NCI-H2196 (cell line): Measurements from ENCODE around the gene SLC35F2.
"Not testable (repeated sequence)": the region's sequence is repeated elsewhere in the genome, so short reads cannot be mapped to it uniquely, and the experiment has no call there.

Source experiments
- DNase-seq: peaks from one replicate; lab custom pipeline; 2025; ENCODE audit not compliant: unreplicated experiment; lab: John Stamatoyannopoulos, UW

The SLC35F2 gene

GRCh38 chr11:107791343-107792048 is 67.1 kb downstream of the SLC35F2 start:
- no peak for DNase-seq

DNA sequence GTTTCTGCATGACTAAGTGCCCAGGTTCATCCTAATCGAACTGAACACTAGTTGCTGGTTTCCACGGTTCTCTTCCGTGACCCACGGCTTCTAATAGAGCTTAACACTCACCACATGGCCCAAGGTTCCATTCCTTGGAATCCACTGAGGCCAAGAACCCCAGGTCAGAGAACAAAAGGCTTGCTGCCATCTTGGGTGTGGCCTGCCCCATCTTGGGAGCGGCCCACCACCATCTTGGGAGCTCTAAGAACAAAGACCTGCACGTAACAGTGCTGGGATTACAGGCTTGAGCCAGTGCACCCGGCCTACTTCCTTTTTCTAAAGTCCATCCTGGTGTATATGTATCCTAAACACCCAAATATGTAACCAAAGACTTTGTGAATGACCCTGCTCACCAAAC is 68.8 kb downstream of the SLC35F2 start:
- no peak for DNase-seq

GRCh38 chr11:107787733-107788132 is 70.9 kb downstream of the SLC35F2 start:
- DNase-seq = no peak

DNA sequence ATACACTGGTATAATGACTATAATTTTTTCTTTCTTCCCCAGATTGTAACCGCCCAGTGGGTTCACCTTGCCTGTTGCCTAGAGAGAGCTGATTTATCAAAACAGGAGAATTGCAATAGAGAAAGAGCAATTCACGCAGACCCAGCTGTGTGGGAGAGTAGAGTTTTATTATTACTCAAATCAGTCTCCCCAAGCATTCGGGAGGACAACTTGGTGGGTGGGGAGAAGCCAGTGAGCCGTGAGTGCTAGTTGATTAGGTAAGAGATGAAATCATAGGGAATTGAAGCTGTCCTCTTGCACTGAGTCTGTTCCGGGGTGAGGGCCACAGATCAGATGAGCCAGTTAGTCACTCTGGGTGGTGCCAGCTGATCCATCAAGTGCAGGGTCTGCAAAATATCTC is 73.2 kb downstream of the SLC35F2 start:
- DNase-seq = no peak

- DNase-seq = no peak
These were observed 75.5 kb downstream of the SLC35F2 start for GRCh38 chr11:107783121-107783520.

GRCh38 chr11:107780775-107781174 is 77.8 kb downstream of the SLC35F2 start:
- no peak for DNase-seq

GRCh38 chr11:107780136-107780535 is 78.5 kb downstream of the SLC35F2 start:
- no peak for DNase-seq

DNA sequence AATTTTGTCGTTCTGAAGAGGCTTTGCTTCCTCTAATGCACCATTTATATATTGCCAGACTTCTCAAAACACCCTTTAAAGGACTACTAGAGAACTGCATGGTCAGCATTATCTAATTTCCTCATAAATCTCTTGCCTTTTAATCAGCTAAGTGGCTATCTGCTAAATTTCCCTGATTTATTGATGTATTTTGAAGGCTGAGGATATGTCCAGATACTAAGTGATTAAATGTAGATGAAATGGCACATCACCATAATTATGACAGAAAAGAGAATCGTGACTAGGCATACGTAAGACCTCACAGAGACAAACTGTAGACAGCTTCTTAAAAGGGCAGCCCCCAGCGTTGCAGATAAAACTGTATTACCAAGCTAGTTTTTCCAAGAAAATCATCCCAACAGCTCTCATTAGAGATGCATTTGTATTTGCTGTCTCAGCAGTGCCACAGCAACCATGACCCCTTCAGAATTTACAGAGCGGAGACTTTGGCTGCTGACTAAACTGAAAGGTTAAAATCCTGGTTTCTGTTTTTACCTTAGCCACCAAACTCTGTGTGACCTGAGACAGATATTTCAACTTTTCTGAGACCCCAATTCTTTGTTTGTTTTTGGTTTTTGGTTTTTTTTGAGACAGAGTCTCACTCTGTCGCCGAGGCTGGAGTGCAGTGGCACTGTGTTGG is 79.6 kb downstream of the SLC35F2 start:
- DNase-seq = no peak

- DNase-seq = no peak
These were observed 81.5 kb downstream of the SLC35F2 start for GRCh38 chr11:107777110-107777509.

GRCh38 chr11:107776062-107776461 is 82.5 kb downstream of the SLC35F2 start:
- DNase-seq = no peak

- no peak for DNase-seq
These were observed 88.0 kb downstream of the SLC35F2 start for GRCh38 chr11:107770551-107770951.

DNA sequence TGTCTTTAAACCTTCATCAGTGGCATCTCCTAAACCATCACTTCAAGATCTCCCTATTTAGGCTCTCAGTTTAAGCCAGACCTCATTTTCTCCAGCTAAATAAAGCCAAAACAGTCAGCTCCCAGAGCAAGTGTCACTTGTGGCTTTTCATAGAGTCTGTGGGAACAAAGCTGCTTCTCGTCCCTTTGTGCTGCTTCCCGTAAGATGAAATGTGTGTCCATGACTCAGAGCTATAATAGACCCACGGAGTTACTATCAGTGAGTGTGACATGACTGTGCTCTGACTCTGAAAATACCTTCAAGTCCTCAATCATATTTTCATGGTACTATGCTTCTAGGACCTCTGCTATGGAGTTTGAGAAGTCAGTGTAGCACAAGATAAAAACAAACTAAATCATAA is 89.4 kb downstream of the SLC35F2 start:
- DNase-seq = no peak

- DNase-seq = not testable (repeated sequence)
These were observed 99.8 kb downstream of the SLC35F2 start for GRCh38 chr11:107758719-107759355.

DNA sequence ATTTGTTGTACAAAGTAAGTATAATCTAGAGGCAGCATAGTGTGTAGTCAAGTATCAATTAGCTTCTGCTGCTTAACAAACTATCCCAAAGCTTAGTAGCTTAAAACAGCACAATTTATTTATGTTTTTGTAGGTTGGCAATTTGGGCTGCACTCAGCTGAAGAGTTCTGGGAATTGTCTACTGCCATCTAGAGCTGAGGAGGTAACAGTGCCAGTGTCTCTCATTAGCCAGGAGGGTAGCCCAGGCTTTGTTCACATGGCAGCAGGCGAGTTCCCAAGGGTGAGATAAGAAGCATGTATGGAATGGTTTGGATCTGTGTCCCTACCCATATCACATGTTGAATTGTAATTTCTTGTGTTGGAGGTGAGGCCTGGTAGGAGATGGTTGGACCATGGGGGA is 100.9 kb downstream of the SLC35F2 start:
- no peak for DNase-seq

DNA sequence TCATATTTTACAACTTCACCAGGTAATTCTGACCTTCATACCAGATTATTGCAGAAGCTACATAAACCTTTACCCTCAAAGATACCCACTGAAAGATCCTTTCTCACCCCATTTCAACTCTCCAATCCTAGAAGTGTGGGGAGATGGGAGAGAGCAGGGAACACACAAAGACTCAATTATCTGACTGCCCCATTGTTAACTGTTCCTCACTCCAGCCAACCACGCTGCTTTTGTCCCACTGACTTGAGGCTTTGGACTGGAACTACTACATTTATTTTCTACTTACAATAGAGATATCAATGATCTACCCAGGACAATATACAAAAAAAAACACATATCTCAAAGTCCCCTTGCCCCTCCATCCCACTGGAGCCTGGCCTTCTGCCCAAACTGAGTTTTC is 102.0 kb downstream of the SLC35F2 start:
- DNase-seq = no peak

DNA sequence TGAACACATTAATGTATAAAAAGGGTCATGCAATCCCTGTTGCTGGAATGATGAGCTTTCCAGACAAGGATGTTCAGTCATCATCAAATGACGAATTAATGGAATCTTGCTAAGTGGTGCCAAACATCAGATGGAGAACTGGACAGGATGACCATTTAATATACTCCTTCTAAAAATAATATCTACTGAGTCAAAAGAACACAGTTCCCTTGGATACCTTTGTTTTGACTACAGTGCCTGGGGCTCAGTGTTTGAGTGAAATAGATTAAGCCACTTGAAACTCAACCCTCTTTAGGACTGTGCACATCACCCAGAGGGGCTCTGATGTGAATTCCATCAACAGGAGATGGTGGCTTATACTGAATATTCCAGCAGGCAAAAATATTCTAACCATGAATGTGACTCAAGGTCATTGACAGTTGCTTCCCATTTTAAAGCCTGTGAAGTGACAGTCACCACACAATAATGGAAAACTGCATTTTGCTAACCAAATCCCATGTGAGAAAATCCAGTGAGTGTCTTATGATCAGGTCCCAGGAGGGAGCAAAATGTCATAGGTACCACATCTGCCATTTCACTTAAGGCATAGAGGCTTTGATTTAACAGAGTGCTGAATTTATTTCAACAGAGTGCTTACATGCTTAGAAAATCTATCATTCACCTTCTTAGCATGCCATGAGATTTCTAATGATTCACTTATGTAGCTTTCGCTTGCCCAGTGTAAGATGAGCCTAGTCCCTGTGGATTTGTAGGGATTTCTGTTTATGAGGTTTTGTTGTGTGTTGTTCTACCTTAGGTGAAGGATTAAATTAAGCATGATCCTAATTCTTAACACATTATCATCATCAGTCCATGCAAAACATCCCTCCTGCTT is 105.4 kb downstream of the SLC35F2 start:
- no peak for DNase-seq

GRCh38 chr11:107752508-107752907 is 106.1 kb downstream of the SLC35F2 start:
- no peak for DNase-seq

DNA sequence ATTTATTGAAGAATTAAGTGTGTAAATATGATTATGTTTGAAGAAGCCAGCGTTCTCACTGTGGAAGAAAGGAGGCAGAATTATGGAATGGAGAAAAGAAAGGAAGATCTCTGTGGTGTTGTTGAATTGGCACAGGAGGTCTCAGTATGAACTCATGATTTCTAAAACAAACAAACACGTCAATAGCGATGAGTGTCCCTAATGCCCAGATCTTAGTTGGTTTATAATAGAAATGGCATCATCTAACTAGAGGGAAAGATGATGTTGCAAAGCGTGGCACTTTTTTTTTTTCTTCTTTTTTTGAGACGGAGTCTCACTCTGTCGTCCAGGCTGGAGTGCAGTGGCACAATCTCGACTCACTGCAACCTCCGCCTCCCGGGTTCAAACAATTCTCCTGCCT is 107.5 kb downstream of the SLC35F2 start:
- no peak for DNase-seq

GRCh38 chr11:107750313-107750712 is 108.3 kb downstream of the SLC35F2 start:
- no peak for DNase-seq

DNA sequence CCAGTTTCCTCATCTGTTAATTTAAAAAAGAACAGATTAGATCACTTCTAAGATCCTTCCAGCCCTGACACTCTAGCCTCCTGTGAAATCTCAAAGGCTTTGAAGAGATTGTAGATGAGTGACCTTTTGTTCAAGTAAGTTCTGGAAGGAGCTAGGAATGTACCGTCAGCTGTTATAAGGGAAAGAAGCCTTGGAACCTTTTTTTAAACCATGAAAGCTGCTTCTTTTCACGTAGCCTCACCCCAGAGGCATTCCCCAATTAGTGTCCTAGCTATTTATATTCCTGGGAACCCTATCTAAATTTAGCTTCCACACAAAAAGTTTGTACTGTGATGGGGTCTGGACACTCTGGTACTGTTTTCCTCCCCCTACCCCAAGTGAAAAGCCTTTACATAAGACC is 111.0 kb downstream of the SLC35F2 start:
- no peak for DNase-seq

DNA sequence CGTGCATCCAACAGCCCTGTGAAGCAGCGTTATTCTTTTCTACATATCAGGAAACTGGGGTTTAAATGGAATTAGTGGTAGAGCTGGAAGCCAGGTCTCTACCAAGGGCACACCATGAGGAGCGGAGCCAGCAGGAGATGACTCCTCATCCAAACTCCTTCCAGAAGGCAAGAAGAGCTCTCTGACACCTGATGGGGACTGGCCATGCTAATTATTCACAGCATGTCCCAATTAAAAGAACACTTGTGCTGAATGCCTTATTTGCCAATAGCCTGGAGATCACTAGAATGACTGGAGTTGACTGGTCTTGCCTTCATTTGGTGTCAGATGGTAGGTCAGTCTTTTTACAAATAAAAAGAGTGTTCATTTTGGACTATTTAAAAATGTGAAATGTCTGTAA is 113.9 kb downstream of the SLC35F2 start:
- no peak for DNase-seq
